HEK293 (cell line): Measurements from ENCODE around the gene ARHGEF28.

Source experiments
- CTCF ChIA-PET: fragments of 350-600 bp; formaldehyde crosslinking; extraction: SDS; loops from one replicate; lab custom pipeline; 2021; ENCODE audit warnings: antibody characterized with exemption; lab: Yijun Ruan, JAX
- POLR2A ChIA-PET: fragments of 300-600 bp; formaldehyde crosslinking; extraction: SDS; loops from one replicate; lab custom pipeline; 2020; ENCODE audit warnings: antibody characterized with exemption, inconsistent platforms; lab: Yijun Ruan, JAX
- H3K27ac ChIP-seq: fragments of 200-500 bp; sonication (Bioruptor generic); 2 replicates; pipeline ENCODE4 v1.5.1; 2014; ENCODE audit warnings: low read depth, low read length, control low read depth, inconsistent platforms; ENCODE audit errors: extremely low read depth
- H3K36me3 ChIP-seq, 2 experiments: fragments of 200-500 bp in 1 of 2; sonication (Bioruptor generic) in 1 of 2; 1 replicate in 1 of 2; 2 replicates in 1 of 2; pipeline ENCODE4 v1.5.1; 2014 to 2017; ENCODE audit warnings: inconsistent platforms in 2 of 2, low read length in 2 of 2; ENCODE audit not compliant: control insufficient read depth in 2 of 2, insufficient read depth in 1 of 2
- H3K4me1 ChIP-seq: fragments of 200-500 bp; sonication (Bioruptor generic); 2 replicates; pipeline ENCODE4 v1.5.1; 2014; ENCODE audit warnings: mild to moderate bottlenecking, low read length, inconsistent platforms; ENCODE audit not compliant: control insufficient read depth, insufficient read depth
- H3K4me3 ChIP-seq: 2 replicates; pipeline ENCODE4 v1.5.1; 2011; ENCODE audit warnings: low read depth, mild to moderate bottlenecking, control low read depth, low read length, moderate library complexity
- H3K9me3 ChIP-seq: fragments of 200-500 bp; sonication (Bioruptor generic); 2 replicates; pipeline ENCODE4 v1.5.1; 2014; ENCODE audit warnings: low read depth, low read length, inconsistent platforms; ENCODE audit not compliant: control insufficient read depth, insufficient read depth
- GLIS2 ChIP-seq: fragments of 450-650 bp; formaldehyde crosslinking; IDR thresholded peaks from 2 replicates; pipeline ENCODE4 v1.5.1; 2016; ENCODE audit warnings: missing biosample characterization, missing genetic modification characterization
- SCRT2 ChIP-seq: fragments of 450-650 bp; formaldehyde crosslinking; IDR thresholded peaks from 2 replicates; pipeline ENCODE4 v1.5.1; 2016; ENCODE audit warnings: missing biosample characterization, missing genetic modification characterization
- TCF7L2 ChIP-seq: IDR thresholded peaks from 2 replicates; pipeline ENCODE4 v1.6.1; 2011; ENCODE audit warnings: low read depth, mild to moderate bottlenecking, inconsistent platforms, low read length, moderate library complexity, borderline replicate concordance
- ZBTB17 ChIP-seq: fragments of 450-650 bp; formaldehyde crosslinking; IDR thresholded peaks from 2 replicates; pipeline ENCODE4 v1.5.1; 2016; ENCODE audit warnings: missing biosample characterization, missing genetic modification characterization
- ZFHX2 ChIP-seq: fragments of 450-650 bp; formaldehyde crosslinking; conservative IDR thresholded peaks from 2 replicates; pipeline ENCODE4 v1.5.1; 2016; ENCODE audit warnings: missing biosample characterization, missing genetic modification characterization
- ZFP37 ChIP-seq: fragments of 450-650 bp; formaldehyde crosslinking; IDR thresholded peaks from 2 replicates; pipeline ENCODE4 v1.5.1; 2016; ENCODE audit warnings: missing biosample characterization, missing genetic modification characterization
- ZIC2 ChIP-seq: fragments of 450-650 bp; formaldehyde crosslinking; IDR thresholded peaks from 2 replicates; pipeline ENCODE4 v1.5.1; 2016; ENCODE audit warnings: missing biosample characterization, missing genetic modification characterization
- ZNF184 ChIP-seq: fragments of 450-650 bp; IDR thresholded peaks from 2 replicates; pipeline ENCODE4 v1.5.1; 2018; ENCODE audit warnings: missing biosample characterization, mild to moderate bottlenecking, missing genetic modification characterization
- ZNF2 ChIP-seq: fragments of 450-650 bp; formaldehyde crosslinking; IDR thresholded peaks from 2 replicates; pipeline ENCODE4 v1.5.1; 2016; ENCODE audit warnings: missing biosample characterization, missing genetic modification characterization
- ZNF202 ChIP-seq: fragments of 450-650 bp; formaldehyde crosslinking; IDR thresholded peaks from 2 replicates; pipeline ENCODE4 v1.5.1; 2016; ENCODE audit warnings: missing biosample characterization, missing genetic modification characterization, borderline replicate concordance
- ZNF335 ChIP-seq: fragments of 450-650 bp; formaldehyde crosslinking; conservative IDR thresholded peaks from 2 replicates; pipeline ENCODE4 v1.5.1; 2016; ENCODE audit warnings: missing biosample characterization, missing genetic modification characterization
- ZNF391 ChIP-seq: fragments of 450-650 bp; formaldehyde crosslinking; IDR thresholded peaks from 2 replicates; pipeline ENCODE4 v1.5.1; 2016; ENCODE audit warnings: low read depth, missing biosample characterization, missing genetic modification characterization, borderline replicate concordance
- ZNF48 ChIP-seq: fragments of 450-650 bp; formaldehyde crosslinking; IDR thresholded peaks from 2 replicates; pipeline ENCODE4 v1.5.1; 2016; ENCODE audit warnings: missing biosample characterization, missing genetic modification characterization
- ZNF530 ChIP-seq: fragments of 450-650 bp; formaldehyde crosslinking; IDR thresholded peaks from 2 replicates; pipeline ENCODE4 v1.5.1; 2016; ENCODE audit warnings: low read depth, missing biosample characterization, missing genetic modification characterization
- ZNF623 ChIP-seq: fragments of 450-650 bp; formaldehyde crosslinking; IDR thresholded peaks from 2 replicates; pipeline ENCODE4 v1.5.1; 2016; ENCODE audit warnings: missing biosample characterization, missing genetic modification characterization
- ZNF707 ChIP-seq: fragments of 450-650 bp; formaldehyde crosslinking; IDR thresholded peaks from 2 replicates; pipeline ENCODE4 v1.5.1; 2016; ENCODE audit warnings: missing biosample characterization, missing genetic modification characterization
- ZNF76 ChIP-seq: fragments of 450-650 bp; formaldehyde crosslinking; IDR thresholded peaks from 2 replicates; pipeline ENCODE4; 2016; ENCODE audit warnings: low read depth, missing biosample characterization, missing genetic modification characterization, borderline replicate concordance
- TF ChIP-seq, protein P1 (sequence below): fragments of 450-650 bp; formaldehyde crosslinking; IDR thresholded peaks from 2 replicates; pipeline ENCODE4 v1.5.1; 2017; ENCODE audit warnings: missing biosample characterization, missing genetic modification characterization
- TF ChIP-seq, protein P2 (sequence below): fragments of 450-650 bp; formaldehyde crosslinking; IDR thresholded peaks from 2 replicates; pipeline ENCODE4 v1.5.1; 2016; ENCODE audit warnings: missing biosample characterization, missing genetic modification characterization
- TF ChIP-seq, protein P3 (sequence below): fragments of 450-650 bp; formaldehyde crosslinking; IDR thresholded peaks from 2 replicates; pipeline ENCODE4 v1.5.1; 2017; ENCODE audit warnings: missing biosample characterization, missing genetic modification characterization
- TF ChIP-seq, protein P4 (sequence below): fragments of 450-650 bp; formaldehyde crosslinking; IDR thresholded peaks from 2 replicates; pipeline ENCODE4 v1.5.1; 2016; ENCODE audit warnings: missing biosample characterization, missing genetic modification characterization, borderline replicate concordance

Gene ARHGEF28

DNA sequence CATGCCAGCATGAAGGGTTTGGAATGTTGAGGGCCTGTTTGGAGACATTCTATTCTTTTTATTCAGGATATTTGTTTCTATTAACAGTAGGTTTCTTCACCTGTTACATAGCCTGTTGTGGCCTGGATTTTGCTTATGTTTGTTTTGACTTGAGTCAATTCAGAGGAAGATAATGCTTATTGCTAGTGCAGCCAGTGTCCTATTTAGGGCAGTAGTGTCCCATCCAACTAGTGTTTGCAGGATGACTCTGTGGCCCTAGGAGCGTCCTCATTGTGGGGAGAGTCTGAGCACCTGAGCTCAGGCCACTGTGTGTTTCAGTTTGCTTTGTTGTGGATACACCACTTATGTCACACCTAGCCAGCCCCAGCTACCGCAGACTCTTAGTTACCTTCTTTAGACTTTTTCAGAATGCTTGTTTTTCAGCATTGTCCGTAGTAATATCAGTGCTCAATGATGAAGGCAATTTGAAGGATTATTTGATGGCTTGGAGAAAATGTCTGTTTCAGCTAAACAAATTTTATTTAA is 90.3 kb downstream of the ARHGEF28 start:
- ChIA-PET CTCF (interaction anchor here (0.7 kb wide), 1 partner anchor 129 kb away, joined by 3 read pairs; no protein-coding TSS in a partner anchor), POLR2A (no interaction called here)
- H3K4me1 ChIP-seq = no peaks in the 10 kb centered on the region
- TF ChIP-seq SCRT2 (0 out of 2 replicates have a peak, but pooled peaks have one; percentile 36), ZNF76 (tag by site-specific recombination) (no peak)
- TF ChIP-seq, all 188 proteins: peak for 1
- Histone ChIP-seq H3K4me3 (no peak overlapping the region), H3K27ac (no peak overlapping the region), H3K9me3 (no peaks in the 10 kb centered on the region), H3K36me3 (no peaks in the 10 kb centered on the region)

DNA sequence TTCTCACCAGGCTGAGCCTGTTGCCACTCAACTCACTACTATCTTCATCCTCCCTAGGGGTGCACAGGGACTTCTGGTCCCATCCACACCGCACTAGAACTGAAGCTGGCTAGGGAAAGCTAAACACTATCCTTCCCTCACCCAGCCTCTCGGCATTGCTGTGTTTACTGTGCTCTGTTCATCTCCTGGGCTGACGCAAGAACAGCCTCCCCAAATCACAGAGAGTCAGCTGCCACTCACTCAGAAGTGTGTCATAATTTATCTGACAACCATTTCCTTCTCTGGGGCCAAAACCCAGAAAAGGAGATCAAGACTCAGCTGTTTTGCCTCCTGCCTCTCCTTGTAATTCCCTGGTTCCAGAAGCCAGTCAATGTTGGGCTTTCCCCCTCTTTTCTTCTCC is 92.8 kb downstream of the ARHGEF28 start:
- Histone ChIP-seq H3K4me1 (no peaks in the 10 kb centered on the region), H3K4me3 (no peak overlapping the region), H3K27ac (no peak overlapping the region), H3K9me3 (no peaks in the 10 kb centered on the region), H3K36me3 (no peaks in the 10 kb centered on the region)
- TF ChIP-seq ZNF202 (tag by site-specific recombination) = no peak
- ChIA-PET CTCF (interaction anchor here (1.0 kb wide), 1 partner anchor 12 kb away, joined by 4 read pairs; no protein-coding TSS in a partner anchor), POLR2A (no interaction called here)

DNA sequence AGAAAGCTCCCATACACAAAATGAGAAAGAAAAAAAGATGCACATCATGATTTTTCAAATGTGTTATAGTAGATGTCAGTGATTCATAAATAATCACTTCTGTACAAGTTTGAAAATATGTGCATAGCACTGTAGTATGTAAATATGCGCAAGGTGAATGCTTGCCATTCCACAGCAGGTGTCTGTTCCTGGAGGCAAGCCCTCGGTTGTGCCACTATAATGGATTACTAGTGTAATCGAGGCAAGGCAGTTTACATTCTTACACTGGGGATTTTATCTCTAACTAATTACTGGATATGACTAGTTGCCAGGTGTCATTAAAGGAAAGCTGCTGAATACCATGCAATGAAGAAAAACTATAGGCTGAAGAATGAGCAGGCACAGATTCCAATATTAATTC is 93.6 kb downstream of the ARHGEF28 start:
- ChIA-PET CTCF (interaction anchor here (1.0 kb wide), 1 partner anchor 12 kb away, joined by 4 read pairs; no protein-coding TSS in a partner anchor), POLR2A (no interaction called here)
- no peaks in the 10 kb centered on the region for H3K36me3 ChIP-seq
- no peak overlapping the region for H3K4me3 ChIP-seq
- H3K27ac ChIP-seq = no peak overlapping the region
- H3K9me3 ChIP-seq = no peaks in the 10 kb centered on the region
- H3K4me1 ChIP-seq = no peaks in the 10 kb centered on the region
- TF ChIP-seq ZNF48 (tag by site-specific recombination) (no peak), GLIS2 (tag by site-specific recombination) (no peak), TCF7L2 (no peak), ZNF707 (tag by site-specific recombination) (no peak), ZNF391 (tag by site-specific recombination) (no peak), ZBTB17 (tag by site-specific recombination) (no peak), ZIC2 (no peak), ZNF623 (tag by site-specific recombination) (no peak), ZNF2 (tag by site-specific recombination) (no peak), ZFHX2 (tag by site-specific recombination) (no peak), ZNF184 (tag by site-specific recombination) (no peak), ZNF530 (no peak), ZNF335 (tag by site-specific recombination) (no peak), ZFP37 (no peak)
- TF ChIP-seq, protein P1, sequence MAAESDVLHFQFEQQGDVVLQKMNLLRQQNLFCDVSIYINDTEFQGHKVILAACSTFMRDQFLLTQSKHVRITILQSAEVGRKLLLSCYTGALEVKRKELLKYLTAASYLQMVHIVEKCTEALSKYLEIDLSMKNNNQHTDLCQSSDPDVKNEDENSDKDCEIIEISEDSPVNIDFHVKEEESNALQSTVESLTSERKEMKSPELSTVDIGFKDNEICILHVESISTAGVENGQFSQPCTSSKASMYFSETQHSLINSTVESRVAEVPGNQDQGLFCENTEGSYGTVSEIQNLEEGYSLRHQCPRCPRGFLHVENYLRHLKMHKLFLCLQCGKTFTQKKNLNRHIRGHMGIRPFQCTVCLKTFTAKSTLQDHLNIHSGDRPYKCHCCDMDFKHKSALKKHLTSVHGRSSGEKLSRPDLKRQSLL = no peak
- TF ChIP-seq, protein P2, sequence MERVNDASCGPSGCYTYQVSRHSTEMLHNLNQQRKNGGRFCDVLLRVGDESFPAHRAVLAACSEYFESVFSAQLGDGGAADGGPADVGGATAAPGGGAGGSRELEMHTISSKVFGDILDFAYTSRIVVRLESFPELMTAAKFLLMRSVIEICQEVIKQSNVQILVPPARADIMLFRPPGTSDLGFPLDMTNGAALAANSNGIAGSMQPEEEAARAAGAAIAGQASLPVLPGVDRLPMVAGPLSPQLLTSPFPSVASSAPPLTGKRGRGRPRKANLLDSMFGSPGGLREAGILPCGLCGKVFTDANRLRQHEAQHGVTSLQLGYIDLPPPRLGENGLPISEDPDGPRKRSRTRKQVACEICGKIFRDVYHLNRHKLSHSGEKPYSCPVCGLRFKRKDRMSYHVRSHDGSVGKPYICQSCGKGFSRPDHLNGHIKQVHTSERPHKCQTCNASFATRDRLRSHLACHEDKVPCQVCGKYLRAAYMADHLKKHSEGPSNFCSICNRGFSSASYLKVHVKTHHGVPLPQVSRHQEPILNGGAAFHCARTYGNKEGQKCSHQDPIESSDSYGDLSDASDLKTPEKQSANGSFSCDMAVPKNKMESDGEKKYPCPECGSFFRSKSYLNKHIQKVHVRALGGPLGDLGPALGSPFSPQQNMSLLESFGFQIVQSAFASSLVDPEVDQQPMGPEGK = no peak
- TF ChIP-seq, protein P3, sequence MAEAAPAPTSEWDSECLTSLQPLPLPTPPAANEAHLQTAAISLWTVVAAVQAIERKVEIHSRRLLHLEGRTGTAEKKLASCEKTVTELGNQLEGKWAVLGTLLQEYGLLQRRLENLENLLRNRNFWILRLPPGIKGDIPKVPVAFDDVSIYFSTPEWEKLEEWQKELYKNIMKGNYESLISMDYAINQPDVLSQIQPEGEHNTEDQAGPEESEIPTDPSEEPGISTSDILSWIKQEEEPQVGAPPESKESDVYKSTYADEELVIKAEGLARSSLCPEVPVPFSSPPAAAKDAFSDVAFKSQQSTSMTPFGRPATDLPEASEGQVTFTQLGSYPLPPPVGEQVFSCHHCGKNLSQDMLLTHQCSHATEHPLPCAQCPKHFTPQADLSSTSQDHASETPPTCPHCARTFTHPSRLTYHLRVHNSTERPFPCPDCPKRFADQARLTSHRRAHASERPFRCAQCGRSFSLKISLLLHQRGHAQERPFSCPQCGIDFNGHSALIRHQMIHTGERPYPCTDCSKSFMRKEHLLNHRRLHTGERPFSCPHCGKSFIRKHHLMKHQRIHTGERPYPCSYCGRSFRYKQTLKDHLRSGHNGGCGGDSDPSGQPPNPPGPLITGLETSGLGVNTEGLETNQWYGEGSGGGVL (tag by site-specific recombination) = no peak
- TF ChIP-seq, protein P4, sequence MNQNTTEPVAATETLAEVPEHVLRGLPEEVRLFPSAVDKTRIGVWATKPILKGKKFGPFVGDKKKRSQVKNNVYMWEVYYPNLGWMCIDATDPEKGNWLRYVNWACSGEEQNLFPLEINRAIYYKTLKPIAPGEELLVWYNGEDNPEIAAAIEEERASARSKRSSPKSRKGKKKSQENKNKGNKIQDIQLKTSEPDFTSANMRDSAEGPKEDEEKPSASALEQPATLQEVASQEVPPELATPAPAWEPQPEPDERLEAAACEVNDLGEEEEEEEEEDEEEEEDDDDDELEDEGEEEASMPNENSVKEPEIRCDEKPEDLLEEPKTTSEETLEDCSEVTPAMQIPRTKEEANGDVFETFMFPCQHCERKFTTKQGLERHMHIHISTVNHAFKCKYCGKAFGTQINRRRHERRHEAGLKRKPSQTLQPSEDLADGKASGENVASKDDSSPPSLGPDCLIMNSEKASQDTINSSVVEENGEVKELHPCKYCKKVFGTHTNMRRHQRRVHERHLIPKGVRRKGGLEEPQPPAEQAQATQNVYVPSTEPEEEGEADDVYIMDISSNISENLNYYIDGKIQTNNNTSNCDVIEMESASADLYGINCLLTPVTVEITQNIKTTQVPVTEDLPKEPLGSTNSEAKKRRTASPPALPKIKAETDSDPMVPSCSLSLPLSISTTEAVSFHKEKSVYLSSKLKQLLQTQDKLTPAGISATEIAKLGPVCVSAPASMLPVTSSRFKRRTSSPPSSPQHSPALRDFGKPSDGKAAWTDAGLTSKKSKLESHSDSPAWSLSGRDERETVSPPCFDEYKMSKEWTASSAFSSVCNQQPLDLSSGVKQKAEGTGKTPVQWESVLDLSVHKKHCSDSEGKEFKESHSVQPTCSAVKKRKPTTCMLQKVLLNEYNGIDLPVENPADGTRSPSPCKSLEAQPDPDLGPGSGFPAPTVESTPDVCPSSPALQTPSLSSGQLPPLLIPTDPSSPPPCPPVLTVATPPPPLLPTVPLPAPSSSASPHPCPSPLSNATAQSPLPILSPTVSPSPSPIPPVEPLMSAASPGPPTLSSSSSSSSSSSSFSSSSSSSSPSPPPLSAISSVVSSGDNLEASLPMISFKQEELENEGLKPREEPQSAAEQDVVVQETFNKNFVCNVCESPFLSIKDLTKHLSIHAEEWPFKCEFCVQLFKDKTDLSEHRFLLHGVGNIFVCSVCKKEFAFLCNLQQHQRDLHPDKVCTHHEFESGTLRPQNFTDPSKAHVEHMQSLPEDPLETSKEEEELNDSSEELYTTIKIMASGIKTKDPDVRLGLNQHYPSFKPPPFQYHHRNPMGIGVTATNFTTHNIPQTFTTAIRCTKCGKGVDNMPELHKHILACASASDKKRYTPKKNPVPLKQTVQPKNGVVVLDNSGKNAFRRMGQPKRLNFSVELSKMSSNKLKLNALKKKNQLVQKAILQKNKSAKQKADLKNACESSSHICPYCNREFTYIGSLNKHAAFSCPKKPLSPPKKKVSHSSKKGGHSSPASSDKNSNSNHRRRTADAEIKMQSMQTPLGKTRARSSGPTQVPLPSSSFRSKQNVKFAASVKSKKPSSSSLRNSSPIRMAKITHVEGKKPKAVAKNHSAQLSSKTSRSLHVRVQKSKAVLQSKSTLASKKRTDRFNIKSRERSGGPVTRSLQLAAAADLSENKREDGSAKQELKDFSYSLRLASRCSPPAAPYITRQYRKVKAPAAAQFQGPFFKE (tag by site-specific recombination) = no peak
